Neutrophil (primary cell): ENCODE results near the gene ZNF343.

Source experiments
- H3K27ac ChIP-seq: fragments of 200-600 bp; sonication (generic); 2 replicates; pipeline ENCODE4 v1.5.1; 2016; ENCODE audit warnings: mild to moderate bottlenecking, moderate library complexity
- H3K27me3 ChIP-seq: fragments of 200-600 bp; sonication (generic); 2 replicates; pipeline ENCODE4 v1.6.0; 2016; ENCODE audit warnings: mild to moderate bottlenecking
- H3K36me3 ChIP-seq: fragments of 200-600 bp; sonication (generic); 2 replicates; pipeline ENCODE4 v1.5.1; 2017
- H3K4me1 ChIP-seq, 2 experiments: fragments of 200-600 bp in 1 of 2; sonication (generic) in 1 of 2; 1 replicate in 1 of 2; 2 replicates in 1 of 2; pipeline versions ENCODE4 v1.5.1 to v1.6.1; 2013 to 2016; ENCODE audit warnings: low read depth in 1 of 2, low read length in 1 of 2, mild to moderate bottlenecking in 1 of 2, moderate library complexity in 1 of 2; ENCODE audit not compliant: control insufficient read depth in 1 of 2, insufficient read depth in 1 of 2
- H3K4me3 ChIP-seq, 2 experiments: fragments of 200-600 bp in 1 of 2; sonication (generic) in 1 of 2; 1 replicate in 1 of 2; 2 replicates in 1 of 2; pipeline ENCODE4 v1.5.1; 2013 to 2016; ENCODE audit warnings: low read depth in 1 of 2, low read length in 1 of 2, mild to moderate bottlenecking in 1 of 2, moderate library complexity in 1 of 2
- H3K9me3 ChIP-seq: fragments of 200-600 bp; sonication (generic); 2 replicates; pipeline ENCODE4 v1.5.1; 2016
- TF ChIP-seq, protein P1 (sequence below): fragments of 200-600 bp; sonication (generic); IDR thresholded peaks from 2 replicates; pipeline ENCODE4 v1.5.1; 2016; ENCODE audit warnings: antibody characterized with exemption

The ZNF343 gene

DNA sequence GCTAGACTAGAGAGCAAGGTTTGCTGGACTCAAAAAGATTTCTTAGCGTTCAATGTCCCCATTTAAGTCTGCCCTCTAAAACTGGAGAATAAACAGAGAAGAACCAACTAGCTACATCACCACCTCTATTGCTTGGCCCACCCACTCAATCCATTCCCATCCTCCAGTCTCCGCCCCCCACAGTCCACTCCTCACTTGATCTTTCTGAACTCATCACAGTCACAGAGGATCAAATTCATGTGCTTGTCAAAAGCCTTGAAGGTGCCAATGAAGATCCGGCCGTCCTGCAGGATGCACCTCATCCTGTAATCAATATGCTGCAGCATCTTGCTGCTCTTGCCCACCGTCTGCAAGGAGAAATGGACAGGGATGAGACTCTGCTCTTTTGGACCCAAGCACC, 41.3 kb downstream of the ZNF343 start:
- Histone ChIP-seq H3K36me3 (peaks cover 51% of the 10 kb centered on the region), H3K27ac (no peak overlapping the region)
- TF ChIP-seq, protein P1, sequence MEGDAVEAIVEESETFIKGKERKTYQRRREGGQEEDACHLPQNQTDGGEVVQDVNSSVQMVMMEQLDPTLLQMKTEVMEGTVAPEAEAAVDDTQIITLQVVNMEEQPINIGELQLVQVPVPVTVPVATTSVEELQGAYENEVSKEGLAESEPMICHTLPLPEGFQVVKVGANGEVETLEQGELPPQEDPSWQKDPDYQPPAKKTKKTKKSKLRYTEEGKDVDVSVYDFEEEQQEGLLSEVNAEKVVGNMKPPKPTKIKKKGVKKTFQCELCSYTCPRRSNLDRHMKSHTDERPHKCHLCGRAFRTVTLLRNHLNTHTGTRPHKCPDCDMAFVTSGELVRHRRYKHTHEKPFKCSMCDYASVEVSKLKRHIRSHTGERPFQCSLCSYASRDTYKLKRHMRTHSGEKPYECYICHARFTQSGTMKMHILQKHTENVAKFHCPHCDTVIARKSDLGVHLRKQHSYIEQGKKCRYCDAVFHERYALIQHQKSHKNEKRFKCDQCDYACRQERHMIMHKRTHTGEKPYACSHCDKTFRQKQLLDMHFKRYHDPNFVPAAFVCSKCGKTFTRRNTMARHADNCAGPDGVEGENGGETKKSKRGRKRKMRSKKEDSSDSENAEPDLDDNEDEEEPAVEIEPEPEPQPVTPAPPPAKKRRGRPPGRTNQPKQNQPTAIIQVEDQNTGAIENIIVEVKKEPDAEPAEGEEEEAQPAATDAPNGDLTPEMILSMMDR = no peak

DNA sequence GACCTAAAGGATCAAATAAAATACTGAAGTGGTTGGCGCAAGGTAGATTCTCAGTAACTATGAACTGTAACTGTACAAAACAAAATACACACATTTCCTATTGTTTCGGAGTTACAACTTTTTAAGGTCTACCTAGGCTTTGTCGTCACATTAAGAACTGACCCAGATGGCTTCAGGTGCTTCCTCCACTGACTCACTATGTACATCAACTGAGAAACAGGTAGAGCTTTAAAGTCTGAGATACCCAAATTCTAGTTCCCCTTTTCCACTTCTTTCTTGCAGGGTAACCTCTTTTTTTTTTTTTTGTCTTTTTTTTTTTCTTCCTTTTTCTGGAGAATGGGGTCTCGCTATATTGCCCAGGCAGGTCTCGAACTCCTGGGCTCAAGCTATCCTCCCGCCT, 43.6 kb downstream of the ZNF343 start:
- TF ChIP-seq, protein P1 = no peak
- no peaks in the 10 kb centered on the region for H3K27me3 ChIP-seq
- H3K36me3 ChIP-seq = peaks cover 74% of the 10 kb centered on the region
- no peak overlapping the region for H3K27ac ChIP-seq
- no peak overlapping the region for H3K4me3 ChIP-seq
- H3K4me1 ChIP-seq = peaks cover 13 to 18% of the 10 kb centered on the region in 2 experiments
- no peaks in the 10 kb centered on the region for H3K9me3 ChIP-seq

More for the DNA sequence above, 41.3 kb downstream of the ZNF343 start:
- H3K4me1 ChIP-seq = peaks cover 21 to 25% of the 10 kb centered on the region in 2 experiments
- no peak overlapping the region for H3K4me3 ChIP-seq
- no peaks in the 10 kb centered on the region for H3K27me3 ChIP-seq
- H3K9me3 ChIP-seq = no peaks in the 10 kb centered on the region

DNA sequence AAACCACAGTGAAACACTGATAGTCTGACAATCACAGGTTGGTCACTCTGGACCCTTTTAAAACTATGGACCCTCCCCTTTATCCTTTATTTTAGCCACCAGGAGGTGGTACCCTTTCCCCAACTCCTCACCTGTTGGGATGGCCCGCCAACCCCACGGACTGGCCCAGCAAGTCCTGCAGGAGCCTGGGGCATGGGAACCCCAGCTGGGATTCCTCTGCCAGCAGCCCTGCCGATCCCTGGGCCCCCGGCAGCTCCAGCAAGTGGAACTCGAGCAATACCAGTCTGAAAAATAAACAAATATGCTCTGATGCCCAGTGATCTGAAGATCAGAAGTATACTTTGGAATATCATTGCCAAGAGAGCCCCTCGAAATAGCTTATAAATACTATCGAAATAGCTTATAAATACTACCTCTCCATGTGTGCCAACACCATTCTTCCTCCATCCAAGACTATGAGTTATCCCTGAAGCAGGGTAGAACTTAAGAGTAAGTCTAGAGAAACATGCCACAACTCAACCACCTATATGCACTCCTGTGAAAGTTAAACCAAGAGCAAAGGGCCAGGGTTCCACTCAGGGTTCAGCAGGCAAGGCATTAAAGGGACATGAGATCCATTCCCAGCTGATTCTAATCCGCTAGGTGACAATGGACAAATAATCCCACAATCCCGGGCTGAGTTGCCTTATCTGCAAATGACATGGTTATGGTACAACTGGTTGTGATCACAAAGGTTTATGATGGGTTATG, 44.9 kb downstream of the ZNF343 start:
- H3K9me3 ChIP-seq = no peaks in the 10 kb centered on the region
- H3K4me1 ChIP-seq = peaks cover 0 to 5% of the 10 kb centered on the region in 2 experiments
- H3K36me3 ChIP-seq = peaks cover 85% of the 10 kb centered on the region
- no peak overlapping the region for H3K27ac ChIP-seq
- no peak overlapping the region for H3K4me3 ChIP-seq
- TF ChIP-seq, protein P1 = no peak
- H3K27me3 ChIP-seq = no peaks in the 10 kb centered on the region

DNA sequence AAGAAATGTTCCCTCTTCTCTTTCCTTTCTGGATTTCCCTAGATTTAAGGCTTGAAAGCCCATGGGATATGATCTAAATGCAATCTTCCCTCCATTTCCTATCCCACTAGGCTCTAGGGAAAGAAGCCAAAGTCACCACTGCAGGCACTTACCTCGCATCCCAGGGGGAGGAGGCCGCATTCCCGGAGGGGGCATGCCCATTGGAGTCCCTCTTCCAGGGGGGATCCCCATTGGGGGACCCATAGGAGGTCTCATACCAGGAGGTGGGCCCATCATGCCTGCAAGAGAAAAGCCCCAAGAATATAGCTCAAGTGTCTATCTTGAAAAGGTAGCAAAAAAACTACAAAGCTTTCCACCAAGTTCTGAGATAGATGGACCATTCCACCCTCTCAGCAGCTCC, 46.2 kb downstream of the ZNF343 start:
- no peaks in the 10 kb centered on the region for H3K4me1 ChIP-seq
- TF ChIP-seq, protein P1 = no peak
- no peaks in the 10 kb centered on the region for H3K9me3 ChIP-seq
- H3K27me3 ChIP-seq = no peaks in the 10 kb centered on the region
- H3K4me3 ChIP-seq = no peak overlapping the region
- H3K36me3 ChIP-seq = peaks cover 84% of the 10 kb centered on the region
- no peak overlapping the region for H3K27ac ChIP-seq

DNA sequence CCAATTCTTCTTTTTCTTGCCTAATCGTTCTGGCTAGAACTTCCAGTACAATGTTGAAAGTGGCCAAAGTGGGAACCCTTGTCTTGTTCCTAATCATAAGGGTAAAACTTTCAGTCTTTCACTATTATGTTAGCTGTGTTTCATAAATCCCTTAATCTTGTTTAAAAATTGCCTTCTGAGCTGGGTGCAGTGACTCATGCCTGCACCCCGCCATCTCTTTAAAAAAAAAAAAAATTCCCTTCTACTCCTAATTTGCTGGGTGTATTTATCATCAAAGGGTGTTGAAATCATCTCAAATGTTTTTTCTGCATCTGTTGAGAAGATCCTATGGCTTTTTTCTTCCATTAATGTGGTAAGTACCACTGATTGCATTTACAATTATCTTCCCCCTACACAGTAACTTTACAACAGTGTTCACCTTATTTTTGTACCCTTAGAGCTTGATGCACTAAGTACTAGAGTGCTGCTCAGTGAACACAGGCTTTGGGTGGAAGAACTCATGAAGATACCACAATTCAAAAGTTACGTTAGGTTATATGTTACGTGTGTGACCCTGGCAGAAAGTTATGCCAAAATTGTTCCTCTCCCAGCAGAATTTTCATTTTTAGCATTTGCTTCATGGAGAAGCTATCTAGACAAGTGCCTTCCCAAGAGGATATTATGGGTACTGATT, 47.8 kb downstream of the ZNF343 start:
- H3K27me3 ChIP-seq = no peaks in the 10 kb centered on the region
- TF ChIP-seq, protein P1 = no peak
- H3K27ac ChIP-seq = no peak overlapping the region
- H3K4me3 ChIP-seq = no peak overlapping the region
- peaks cover 72% of the 10 kb centered on the region for H3K36me3 ChIP-seq
- H3K9me3 ChIP-seq = no peaks in the 10 kb centered on the region
- no peaks in the 10 kb centered on the region for H3K4me1 ChIP-seq
